GM12878 (cell line): ENCODE data around the gene CYSTM1. TPM values are rescaled to one million over a fixed set of nuclear protein-coding genes. Genes with fewer than 3 reads are reported as not detected.

Source experiments
- ATAC-seq: fragments of 200-7000 bp; cut with Tn5 transposase; 3 replicates; pipeline ENCODE4 v1.9.1; 2020; ENCODE audit warnings: mild to moderate bottlenecking, moderate library complexity
- BruUV-seq: library from RNA; stranded (reverse); fragments of 400-500 nt; replicated peaks from 2 replicates; lab custom pipeline; 2021; lab: Mats Ljungman, UMichigan
- CTCF ChIA-PET: fragments of 300-600 bp; sonication (Branson Sonifier 250); formaldehyde crosslinking; extraction: SDS; loops from one replicate; lab custom pipeline; 2021; ENCODE audit warnings: inconsistent platforms; lab: Yijun Ruan, JAX
- POLR2A ChIA-PET: fragments of 350-600 bp; formaldehyde crosslinking; extraction: SDS; loops from one replicate; lab custom pipeline; 2021; ENCODE audit warnings: inconsistent platforms; lab: Charles Lee
- RAD21 ChIA-PET: fragments of 300-600 bp; sonication (Branson Sonifier 250); formaldehyde crosslinking; loops from one replicate; lab custom pipeline; 2023; ENCODE audit warnings: antibody characterized with exemption; ENCODE audit not compliant: unreplicated experiment; lab: Charles Lee
- SMC1A ChIA-PET: fragments of 300-600 bp; sonication (Branson Sonifier 250); formaldehyde crosslinking; loops from one replicate; lab custom pipeline; 2023; ENCODE audit not compliant: unreplicated experiment, uncharacterized antibody; lab: Charles Lee
- DNase-seq: peaks from one replicate; pipeline ENCODE4 v3.0.0-alpha.2; 2011; ENCODE audit warnings: low read depth, low spot score
- FAIRE-seq: peaks from 3 replicates; lab custom pipeline; 2011; peaks lifted over from hg19 to GRCh38; lab: Jason Lieb, UNC
- H2AFZ ChIP-seq: 2 replicates; pipeline ENCODE4 v1.6.0; 2011; ENCODE audit warnings: low read depth, low read length, control low read depth; ENCODE audit not compliant: control insufficient read depth
- H3K27ac ChIP-seq: 2 replicates; pipeline ENCODE4 v1.5.1; 2011; ENCODE audit warnings: control low read depth; ENCODE audit not compliant: control insufficient read depth, insufficient read depth
- H3K27me3 ChIP-seq, 2 experiments: replicated peaks in 1 of 2; 2 replicates each; pipeline versions ENCODE4 v1.6.0 to v1.6.1; 2011; ENCODE audit warnings: low read length in 1 of 2; ENCODE audit not compliant: control insufficient read depth in 2 of 2, insufficient read depth in 2 of 2
- H3K36me3 ChIP-seq, 2 experiments: 2 replicates each; pipeline ENCODE4 v1.5.1; 2011; ENCODE audit warnings: low read length in 1 of 2; ENCODE audit not compliant: control insufficient read depth in 2 of 2, insufficient read depth in 2 of 2
- H3K4me1 ChIP-seq: 2 replicates; pipeline ENCODE4 v1.6.1; 2011; ENCODE audit warnings: mild to moderate bottlenecking, low read length, moderate library complexity, mixed read lengths; ENCODE audit not compliant: control insufficient read depth, insufficient read depth
- H3K4me2 ChIP-seq: 2 replicates; pipeline ENCODE4 v1.6.0; 2011; ENCODE audit warnings: control low read depth; ENCODE audit not compliant: control insufficient read depth, insufficient read depth
- H3K4me3 ChIP-seq: fragments of 200-600 bp; sonication (generic); 2 replicates; pipeline ENCODE4 v1.5.1; 2016
- H3K79me2 ChIP-seq: 2 replicates; pipeline ENCODE4 v1.6.0; 2011; ENCODE audit warnings: low read length; ENCODE audit not compliant: control insufficient read depth, insufficient read depth
- H3K9ac ChIP-seq: 2 replicates; pipeline ENCODE4 v1.8.0; 2011; ENCODE audit warnings: low read length, control low read depth, mixed read lengths; ENCODE audit not compliant: control insufficient read depth, insufficient read depth
- H3K9me3 ChIP-seq: replicated peaks from 3 replicates; pipeline ENCODE4 v1.5.1; 2011; ENCODE audit warnings: mild to moderate bottlenecking, low read length; ENCODE audit not compliant: control insufficient read depth, insufficient read depth
- H4K20me1 ChIP-seq: 2 replicates; pipeline ENCODE4 v1.6.0; 2011; ENCODE audit not compliant: control insufficient read depth, insufficient read depth
- BHLHE40 ChIP-seq, 2 experiments: fragments of 450-650 bp in 1 of 2; IDR thresholded peaks; 2 replicates each; pipeline ENCODE4 v1.6.1; 2011 to 2017; ENCODE audit warnings: low read depth in 2 of 2, borderline replicate concordance in 1 of 2, improper control_type of control experiment in 1 of 2, low read length in 1 of 2, mild to moderate bottlenecking in 1 of 2
- CTCF ChIP-seq, 3 experiments: IDR thresholded peaks in 2 of 3; conservative IDR thresholded peaks in 1 of 3; 2 replicates each; pipeline ENCODE4 v1.5.1; 2011; ENCODE audit warnings: low read depth in 3 of 3, low read length in 3 of 3, mild to moderate bottlenecking in 3 of 3, control low read depth in 2 of 3, moderate library complexity in 2 of 3, inconsistent platforms in 1 of 3, mixed read lengths in 1 of 3; ENCODE audit not compliant: control insufficient read depth in 2 of 3, insufficient read depth in 1 of 3; ENCODE audit errors: extremely low read depth in 1 of 3
- MXI1 ChIP-seq: fragments of 150-350 bp; IDR thresholded peaks from 2 replicates; pipeline ENCODE4 v1.6.1; 2011; ENCODE audit warnings: low read depth, mild to moderate bottlenecking, inconsistent platforms, low read length, improper control_type of control experiment
- PAX8 ChIP-seq: fragments of 450-650 bp; IDR thresholded peaks from 2 replicates; pipeline ENCODE4 v1.6.1; 2017; ENCODE audit warnings: mild to moderate bottlenecking, moderate library complexity
- POLR2A ChIP-seq: IDR thresholded peaks from 2 replicates; pipeline ENCODE4 v1.6.1; 2011; ENCODE audit warnings: low read depth, mild to moderate bottlenecking, low read length
- RUNX3 ChIP-seq: IDR thresholded peaks from 2 replicates; pipeline ENCODE4 v1.6.1; 2012; ENCODE audit warnings: low read length, inconsistent platforms
- STAT1 ChIP-seq: fragments of 450-650 bp; conservative IDR thresholded peaks from 2 replicates; pipeline ENCODE4 v1.6.1; 2014; ENCODE audit warnings: antibody characterized with exemption, mild to moderate bottlenecking
- WGBS: methylation state at CpG from one replicate; pipeline ENCODE4 v1.1.6; 2016; ENCODE audit warnings: low lambda C conversion rate; ENCODE audit not compliant: insufficient replicate concordance, insufficient coverage; ENCODE audit errors: missing lambda C conversion rate; 5-methylcytosine and 5-hydroxymethylcytosine counted together
- in situ Hi-C: fragments of 300-500 bp; cut with MboI; formaldehyde crosslinking; loops from 9 replicates; pipeline ENCODE4 v1.14.3; 2018; ENCODE audit warnings: mixed read lengths
- intact Hi-C: fragments of 100-400 bp; cut with micrococcal nuclease; formaldehyde crosslinking; loops from one replicate; pipeline ENCODE4 v1.14.2; 2022; ENCODE audit not compliant: unreplicated experiment
- polyA plus RNA-seq, 11 experiments: library from polyadenylated mRNA; depleted of rRNA in 4 of 11; unstranded in 6 of 11; stranded (reverse) in 5 of 11; fragments of >200 nt; fragmentation: Nextera tagmentation in 4 of 11; fragmentation: Illumina TruSeq in 1 of 11; extraction: Ambion mirVana in 4 of 11; extraction: Trizol in 1 of 11; gene quantifications; 1 replicate in 1 of 11; 2 replicates in 10 of 11; pipeline versions ENCODE4 v1.2.1 to v1.2.3, GENCODE V29; 2011 to 2016; ENCODE audit warnings: inconsistent platforms in 2 of 11, missing spikeins in 2 of 11, low read depth in 1 of 11
- total RNA-seq, 4 experiments: library from RNA; depleted of rRNA in 3 of 4; stranded (reverse); fragments of >200 nt in 3 of 4; fragmentation: Illumina TruSeq in 1 of 4; extraction: Trizol in 1 of 4; gene quantifications; 2 replicates each; pipeline versions ENCODE4 v1.2.1 to v1.2.3, GENCODE V29; 2013 to 2021

CYSTM1 gene
- total and polyA plus RNA-seq, 10 of the 15 experiments (the other 5 are each of a cell fraction or from before 2014, with no cell fraction given): 52.7 to 261 (median 98.7) TPM

- no peaks in the 10 kb centered on the region; the same call in none of the 2 replicates for H4K20me1 ChIP-seq
- ATAC-seq (no peak), FAIRE-seq (no peak)
Observed at GRCh38 chr5:140255460-140256157, 80.6 kb downstream of the CYSTM1 start.

More at GRCh38 chr5:140255460-140256157, 80.6 kb downstream of the CYSTM1 start:
- peaks cover 1% of the 10 kb centered on the region; the same call in 1 of the 2 replicates for H3K79me2 ChIP-seq
- H3K36me3 ChIP-seq: peaks cover 0 to 7% of the 10 kb centered on the region in 2 experiments
- ChIA-PET SMC1A (interaction anchor here (1.2 to 1.8 kb wide), 3 partner anchors 10 to 96 kb away, joined by 3 to 5 read pairs (median 4); no protein-coding TSS in a partner anchor), CTCF (interaction anchor here (0.8 to 7.9 kb wide), 6 partner anchors 13 to 116 kb away, joined by 3 to 62 read pairs (median 6); partner anchors contain the start of gene HBEGF), RAD21 (interaction anchor here (1.3 kb wide), 1 partner anchor 11 kb away, joined by 4 read pairs; no protein-coding TSS in a partner anchor), POLR2A (interaction anchor here (0.6 kb wide), 1 partner anchor 67 kb away, joined by 4 read pairs; no protein-coding TSS in a partner anchor)
- in situ Hi-C loops (no loop called here), intact Hi-C loops (loop anchor here (10.0 kb wide), 1 partner anchor 279 kb away; no protein-coding TSS in a partner anchor)
- no peaks in the 10 kb centered on the region for H3K27me3 ChIP-seq
- no peak overlapping the region for H2AFZ ChIP-seq
- H3K4me3 ChIP-seq: no peak overlapping the region
- no peak overlapping the region for H3K4me2 ChIP-seq
- no peak overlapping the region for H3K27ac ChIP-seq
- WGBS: 78% methylated on average over 4 of the region's 4 CpGs
- peaks cover 8% of the 10 kb centered on the region for H3K4me1 ChIP-seq
- no peak for DNase-seq
- no peak for TF ChIP-seq MXI1
- TF ChIP-seq BHLHE40 (IDR thresholded peaks at IDR 0.05; ENCODE audit: borderline replicate concordance in 1 of 2, low read depth in 2 of 2, low read length in 1 of 2): no peak
- no peak for TF ChIP-seq CTCF (IDR thresholded peaks at IDR 0.05 in 2 of 3, conservative IDR thresholded peaks at IDR 0.05 in 1 of 3; ENCODE audit: control insufficient read depth in 2 of 3, extremely low read depth in 1 of 3, insufficient read depth in 1 of 3, low read depth in 3 of 3, low read length in 3 of 3)
- no peak for TF ChIP-seq POLR2A
- no peak for TF ChIP-seq STAT1
- no peak for TF ChIP-seq PAX8
- no peak for TF ChIP-seq RUNX3
- H3K9ac ChIP-seq: no peak overlapping the region
- no TSS peak for BruUV-seq
- H3K9me3 ChIP-seq: no peaks in the 10 kb centered on the region
